ENCODE measurements around the gene FYB1.
A peak's percentile ranks its signal among the peaks of the same experiment; 100 is the strongest.

FYB1 gene

GRCh38 chr5:39080168-39080567, 139.2 kb downstream of the FYB1 start:
- DNase-seq (ENCODE audit: low read depth), result no peak
- TF ChIP-seq CTCF (IDR thresholded peaks at IDR 0.05; ENCODE audit: low read depth, low read length, missing control alignments), result no peak
- no peak overlapping the region for H3K4me3 ChIP-seq (ENCODE audit: low read depth, low read length)

GRCh38 chr5:39079147-39079546, 140.2 kb downstream of the FYB1 start:
- no peak overlapping the region for H3K4me3 ChIP-seq (ENCODE audit: low read depth, low read length)
- no peak for TF ChIP-seq CTCF (IDR thresholded peaks at IDR 0.05; ENCODE audit: low read depth, low read length, missing control alignments)
- DNase-seq (ENCODE audit: low read depth), result no peak

- no peak for DNase-seq (ENCODE audit: low read depth)
- no peak for TF ChIP-seq CTCF (IDR thresholded peaks at IDR 0.05; ENCODE audit: low read depth, low read length, missing control alignments)
- no peak overlapping the region; the same call in 1 of the 2 replicates for H3K4me3 ChIP-seq (ENCODE audit: low read depth, low read length)
Observed at GRCh38 chr5:39076757-39077728, 142.3 kb downstream of the FYB1 start.

- H3K4me3 ChIP-seq (ENCODE audit: low read depth, low read length), result no peak overlapping the region; the same call in 1 of the 2 replicates
Observed at GRCh38 chr5:39076101-39076756, 143.1 kb downstream of the FYB1 start.

GRCh38 chr5:39074017-39074814, 145.1 kb downstream of the FYB1 start, which contains the start of gene RICTOR:
TSS of gene RICTOR (minus strand) at chr5:39074399. CDS start at chr5:39074377, 22 bp downstream.
- DNase-seq (ENCODE audit: low read depth), result peak; percentile 61
- H3K4me3 ChIP-seq (ENCODE audit: low read depth, low read length), result peak within 1 kb of the TSS; percentile 86

More at GRCh38 chr5:39076101-39076756, 143.1 kb downstream of the FYB1 start:
- no peak for TF ChIP-seq CTCF (IDR thresholded peaks at IDR 0.05; ENCODE audit: low read depth, low read length, missing control alignments)
- no peak for DNase-seq (ENCODE audit: low read depth)

More at GRCh38 chr5:39074017-39074814, 145.1 kb downstream of the FYB1 start, which contains the start of gene RICTOR:
- no peak for TF ChIP-seq CTCF (IDR thresholded peaks at IDR 0.05; ENCODE audit: low read depth, low read length, missing control alignments)

Data from GM12864 (cell line).